Keratinocyte (primary cell): Measurements from ENCODE around the gene OLFM2.
A peak's percentile ranks its signal among the peaks of the same experiment; 100 is the strongest.

Experiments
- EZH2 ChIP-seq: IDR thresholded peaks from one replicate; pipeline ENCODE4 v1.6.1; 2012; ENCODE audit warnings: inconsistent platforms, mild to moderate bottlenecking, low read length, moderate library complexity
- TF ChIP-seq, protein P1 (sequence below), 3 experiments: IDR thresholded peaks in 1 of 3; conservative IDR thresholded peaks in 1 of 3; optimal IDR thresholded peaks in 1 of 3; 2 replicates in 2 of 3; 3 replicates in 1 of 3; pipeline versions ENCODE3 to v1.5.1; 2011; ENCODE audit warnings: low read length in 3 of 3, mild to moderate bottlenecking in 3 of 3, moderate library complexity in 2 of 3, control low read depth in 1 of 3, inconsistent platforms in 1 of 3; ENCODE audit not compliant: insufficient read depth in 2 of 3; ENCODE audit errors: extremely low read depth in 1 of 3

DNA sequence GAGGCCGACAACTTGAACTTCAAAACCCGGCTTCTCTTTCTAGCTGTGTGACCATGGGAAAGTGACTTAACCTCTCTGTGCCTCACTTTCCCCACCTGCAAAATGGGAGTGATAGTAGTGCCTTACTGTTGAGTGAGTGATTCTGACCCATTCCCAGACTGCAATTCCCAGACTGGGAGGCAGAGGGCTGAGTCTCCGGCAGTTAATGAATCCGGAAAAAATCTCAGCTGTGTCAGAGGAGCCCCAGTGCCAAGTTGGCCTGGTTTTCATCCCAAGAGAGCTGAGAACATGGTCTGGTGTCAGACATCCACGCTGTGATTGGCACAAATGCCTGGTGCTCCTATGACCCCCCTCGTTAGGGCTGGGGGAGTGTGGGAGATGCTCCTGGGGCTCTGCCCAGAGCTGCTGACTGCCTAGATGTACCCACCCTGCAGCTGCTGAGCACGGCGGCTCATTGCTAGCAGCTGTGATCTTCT, 51.2 kb downstream of the OLFM2 start:
- no peak for TF ChIP-seq EZH2
- TF ChIP-seq, protein P1, sequence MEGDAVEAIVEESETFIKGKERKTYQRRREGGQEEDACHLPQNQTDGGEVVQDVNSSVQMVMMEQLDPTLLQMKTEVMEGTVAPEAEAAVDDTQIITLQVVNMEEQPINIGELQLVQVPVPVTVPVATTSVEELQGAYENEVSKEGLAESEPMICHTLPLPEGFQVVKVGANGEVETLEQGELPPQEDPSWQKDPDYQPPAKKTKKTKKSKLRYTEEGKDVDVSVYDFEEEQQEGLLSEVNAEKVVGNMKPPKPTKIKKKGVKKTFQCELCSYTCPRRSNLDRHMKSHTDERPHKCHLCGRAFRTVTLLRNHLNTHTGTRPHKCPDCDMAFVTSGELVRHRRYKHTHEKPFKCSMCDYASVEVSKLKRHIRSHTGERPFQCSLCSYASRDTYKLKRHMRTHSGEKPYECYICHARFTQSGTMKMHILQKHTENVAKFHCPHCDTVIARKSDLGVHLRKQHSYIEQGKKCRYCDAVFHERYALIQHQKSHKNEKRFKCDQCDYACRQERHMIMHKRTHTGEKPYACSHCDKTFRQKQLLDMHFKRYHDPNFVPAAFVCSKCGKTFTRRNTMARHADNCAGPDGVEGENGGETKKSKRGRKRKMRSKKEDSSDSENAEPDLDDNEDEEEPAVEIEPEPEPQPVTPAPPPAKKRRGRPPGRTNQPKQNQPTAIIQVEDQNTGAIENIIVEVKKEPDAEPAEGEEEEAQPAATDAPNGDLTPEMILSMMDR (optimal IDR thresholded peaks at IDR 0.05 in 1 of 3, IDR thresholded peaks at IDR 0.05 in 1 of 3, conservative IDR thresholded peaks at IDR 0.05 in 1 of 3; ENCODE audit: extremely low read depth in 1 of 3, insufficient read depth in 2 of 3, low read length in 3 of 3): peak; percentile 34 to 48 (median 39)
